Astrocyte of the hippocampus (primary cell): ENCODE results near the gene MYO1D.

Source experiments
- DNase-seq: peaks from one replicate; pipeline ENCODE4 v3.0.0; 2011; ENCODE audit warnings: low read depth, low spot score

The MYO1D gene

GRCh38 chr17:32508926-32509325 is 368.0 kb downstream of the MYO1D start:
- DNase-seq, result no peak

- DNase-seq, result peak; percentile 56
These were observed 372.5 kb downstream of the MYO1D start for GRCh38 chr17:32504166-32504990.

GRCh38 chr17:32503251-32504165 is 373.4 kb downstream of the MYO1D start:
- no peak for DNase-seq

- DNase-seq, result no peak
These were observed 374.2 kb downstream of the MYO1D start for GRCh38 chr17:32502710-32503109.

GRCh38 chr17:32502013-32502412 is 374.9 kb downstream of the MYO1D start:
- no peak for DNase-seq

GRCh38 chr17:32498391-32498790 is 378.5 kb downstream of the MYO1D start:
- no peak for DNase-seq

GRCh38 chr17:32497431-32498205 is 379.3 kb downstream of the MYO1D start:
- DNase-seq, result peak; percentile 24

- DNase-seq, result peak; percentile 82
These were observed 380.4 kb downstream of the MYO1D start for GRCh38 chr17:32496395-32497073.

- DNase-seq, result peak; percentile 66
These were observed 381.3 kb downstream of the MYO1D start for GRCh38 chr17:32495359-32496231.

- DNase-seq, result peak; percentile 56
These were observed 382.1 kb downstream of the MYO1D start for GRCh38 chr17:32494621-32495358.

GRCh38 chr17:32493976-32494513 is 382.9 kb downstream of the MYO1D start:
- DNase-seq, result no peak

GRCh38 chr17:32493571-32493970 is 383.4 kb downstream of the MYO1D start:
- DNase-seq, result no peak

GRCh38 chr17:32492648-32493289 is 384.2 kb downstream of the MYO1D start:
- DNase-seq, result no peak

GRCh38 chr17:32492264-32492589 is 384.7 kb downstream of the MYO1D start:
- DNase-seq, result no peak

- no peak for DNase-seq
These were observed 385.3 kb downstream of the MYO1D start for GRCh38 chr17:32491371-32492263.

- peak; percentile 45 for DNase-seq
These were observed 386.8 kb downstream of the MYO1D start for GRCh38 chr17:32490101-32490482.

GRCh38 chr17:32489320-32490100 is 387.4 kb downstream of the MYO1D start:
- DNase-seq, result no peak
